Endothelial cell of umbilical vein (primary cell): ENCODE results near the gene ZNF22. TPM values are rescaled to one million over a fixed set of nuclear protein-coding genes. Genes with fewer than 3 reads are reported as not detected.

Experiments
- BruUV-seq: library from RNA; stranded (reverse); fragments of 400-500 nt; replicated peaks from 2 replicates; lab custom pipeline; 2021; lab: Mats Ljungman, UMichigan
- CTCF ChIA-PET: fragments of 300-600, 350-600 bp; sonication (Branson Sonifier 250); formaldehyde crosslinking; loops from one replicate; lab custom pipeline; 2021; ENCODE audit warnings: antibody characterized with exemption, inconsistent platforms; lab: Charles Lee
- POLR2A ChIA-PET: fragments of 300-600, 350-600 bp; sonication (Branson Sonifier 250); formaldehyde crosslinking; loops from one replicate; lab custom pipeline; 2021; ENCODE audit warnings: antibody characterized with exemption, inconsistent platforms; lab: Charles Lee
- DNase-seq: peaks from one replicate; pipeline ENCODE4 v3.0.0-alpha.2; 2011; ENCODE audit warnings: low read depth, low spot score
- FAIRE-seq: peaks from 2 replicates; lab custom pipeline; 2011; peaks lifted over from hg19 to GRCh38; lab: Jason Lieb, UNC
- H2AFZ ChIP-seq: 2 replicates; pipeline ENCODE4 v1.6.0; 2012; ENCODE audit warnings: low read depth, low read length, control low read depth, inconsistent platforms
- H3K27ac ChIP-seq: 2 replicates; pipeline ENCODE4 v1.5.1; 2011; ENCODE audit warnings: low read depth, mild to moderate bottlenecking, control low read depth, low read length, moderate library complexity; ENCODE audit not compliant: insufficient read depth
- H3K27me3 ChIP-seq, 2 experiments: 2 replicates each; pipeline versions ENCODE4 v1.6.0 to v1.6.1; 2011; ENCODE audit warnings: low read length in 2 of 2, mixed read lengths in 1 of 2; ENCODE audit not compliant: control insufficient read depth in 2 of 2, insufficient read depth in 2 of 2
- H3K36me3 ChIP-seq, 2 experiments: 2 replicates in 1 of 2; 3 replicates in 1 of 2; pipeline ENCODE4 v1.5.1; 2011; ENCODE audit warnings: low read length in 2 of 2, mild to moderate bottlenecking in 1 of 2, moderate library complexity in 1 of 2; ENCODE audit not compliant: control insufficient read depth in 2 of 2, insufficient read depth in 2 of 2; ENCODE audit errors: extremely low read depth in 1 of 2
- H3K4me1 ChIP-seq: 3 replicates; pipeline ENCODE4 v1.5.1; 2011; ENCODE audit warnings: mild to moderate bottlenecking, low read length; ENCODE audit not compliant: control insufficient read depth, insufficient read depth; ENCODE audit errors: extremely low read depth
- H3K4me2 ChIP-seq: 2 replicates; pipeline ENCODE4 v1.6.1; 2011; ENCODE audit warnings: low read length, control low read depth, mixed read lengths; ENCODE audit not compliant: insufficient read depth
- H3K4me3 ChIP-seq, 3 experiments: fragments of 200-600 bp in 1 of 3; sonication (generic), shearing (Covaris generic) in 1 of 3; replicated peaks in 1 of 3; 2 replicates each; pipeline ENCODE4 v1.5.1; 2011 to 2016; ENCODE audit warnings: control low read depth in 3 of 3, low read length in 3 of 3, mild to moderate bottlenecking in 2 of 3, inconsistent platforms in 1 of 3, low read depth in 1 of 3, moderate library complexity in 1 of 3; ENCODE audit not compliant: insufficient read depth in 1 of 3
- H3K79me2 ChIP-seq: 2 replicates; pipeline ENCODE4 v1.6.0; 2012; ENCODE audit warnings: low read length, inconsistent platforms; ENCODE audit not compliant: control insufficient read depth, insufficient read depth
- H3K9ac ChIP-seq: replicated peaks from 2 replicates; pipeline ENCODE3; 2011; ENCODE audit warnings: low read length, control low read depth; ENCODE audit not compliant: insufficient read depth; ENCODE audit errors: extremely low read depth
- H3K9me1 ChIP-seq: replicated peaks from 3 replicates; pipeline ENCODE4 v1.6.0; 2011; ENCODE audit warnings: mild to moderate bottlenecking, low read length; ENCODE audit not compliant: control insufficient read depth, insufficient read depth; ENCODE audit errors: extremely low read depth
- H3K9me3 ChIP-seq: replicated peaks from 2 replicates; pipeline ENCODE4 v1.5.1; 2012; ENCODE audit warnings: low read length, inconsistent platforms; ENCODE audit not compliant: control insufficient read depth, insufficient read depth
- H4K20me1 ChIP-seq: replicated peaks from 2 replicates; pipeline ENCODE3; 2011; ENCODE audit warnings: mild to moderate bottlenecking, low read length; ENCODE audit not compliant: control insufficient read depth, insufficient read depth; ENCODE audit errors: extremely low read depth
- EZH2 ChIP-seq: IDR thresholded peaks from 2 replicates; pipeline ENCODE4 v1.6.1; 2012; ENCODE audit warnings: borderline replicate concordance, low read depth, mild to moderate bottlenecking, moderate library complexity, low read length, inconsistent platforms; ENCODE audit not compliant: severe bottlenecking
- FOS ChIP-seq: IDR thresholded peaks from 2 replicates; pipeline ENCODE4 v1.6.1; 2011; ENCODE audit warnings: mild to moderate bottlenecking, low read length, moderate library complexity, borderline replicate concordance; ENCODE audit not compliant: insufficient read depth
- GATA2 ChIP-seq: IDR thresholded peaks from 2 replicates; pipeline ENCODE4 v1.7.0; 2011; ENCODE audit warnings: low read depth, mild to moderate bottlenecking, moderate library complexity, mixed read lengths, low read length; ENCODE audit not compliant: insufficient read length, insufficient read depth
- JUN ChIP-seq: IDR thresholded peaks from 2 replicates; pipeline ENCODE4 v1.6.1; 2011; ENCODE audit warnings: borderline replicate concordance, low read depth; ENCODE audit not compliant: insufficient read length, insufficient read depth
- MYC ChIP-seq: IDR thresholded peaks from one replicate; pipeline ENCODE4 v1.6.1; 2011; ENCODE audit warnings: mild to moderate bottlenecking, low read depth, low read length
- POLR2A ChIP-seq: IDR thresholded peaks from 2 replicates; pipeline ENCODE4 v1.6.1; 2012; ENCODE audit warnings: low read depth, mild to moderate bottlenecking, control low read depth, low read length
- POLR2AphosphoS5 ChIP-seq: IDR thresholded peaks from 2 replicates; pipeline ENCODE4 v1.6.1; 2012; ENCODE audit warnings: low read depth, mild to moderate bottlenecking, control low read depth, low read length, moderate library complexity; ENCODE audit not compliant: insufficient read depth
- dilution Hi-C: fragments of 300-500 bp; cut with MboI; formaldehyde crosslinking; loops from one replicate; pipeline ENCODE4 v1.15.0; 2019; ENCODE audit warnings: low sequenced_read_pairs; ENCODE audit not compliant: extremely low pct_ligation_motif_present
- intact Hi-C: fragments of 100-400 bp; cut with micrococcal nuclease; formaldehyde crosslinking; loops from one replicate; pipeline ENCODE4 v1.10.0; 2022
- polyA plus RNA-seq, 4 experiments: library from polyadenylated mRNA; depleted of rRNA in 3 of 4; stranded (reverse) in 3 of 4; unstranded in 1 of 4; fragments of >200 nt; gene quantifications; 2 replicates each; pipeline versions ENCODE4 v1.2.1 to v1.2.3, GENCODE V29; 2011 to 2012; ENCODE audit warnings: missing spikeins in 1 of 4
- total RNA-seq: library from RNA; stranded (reverse); gene quantifications from 2 replicates; pipeline ENCODE4 v1.2.3, GENCODE V29; 2021
- TF ChIP-seq, protein P1 (sequence below): IDR thresholded peaks from 2 replicates; pipeline ENCODE4 v1.6.1; 2011; ENCODE audit not compliant: insufficient read depth, insufficient read length
- TF ChIP-seq, protein P2 (sequence below), 2 donors: IDR thresholded peaks; 1 replicate in 1 of 2; 2 replicates in 1 of 2; pipeline ENCODE4 v1.5.1; 2011; ENCODE audit warnings: low read length in 2 of 2, mild to moderate bottlenecking in 2 of 2, moderate library complexity in 2 of 2, control low read depth in 1 of 2, inconsistent platforms in 1 of 2, low read depth in 1 of 2; ENCODE audit not compliant: insufficient read depth in 1 of 2; ENCODE audit errors: extremely low read depth in 1 of 2

ZNF22 gene
- total and polyA plus RNA-seq, 2 donors (not counting 3 experiments of a cell fraction or from before 2014, with no cell fraction given), result 21.0 to 48.7 TPM

DNA sequence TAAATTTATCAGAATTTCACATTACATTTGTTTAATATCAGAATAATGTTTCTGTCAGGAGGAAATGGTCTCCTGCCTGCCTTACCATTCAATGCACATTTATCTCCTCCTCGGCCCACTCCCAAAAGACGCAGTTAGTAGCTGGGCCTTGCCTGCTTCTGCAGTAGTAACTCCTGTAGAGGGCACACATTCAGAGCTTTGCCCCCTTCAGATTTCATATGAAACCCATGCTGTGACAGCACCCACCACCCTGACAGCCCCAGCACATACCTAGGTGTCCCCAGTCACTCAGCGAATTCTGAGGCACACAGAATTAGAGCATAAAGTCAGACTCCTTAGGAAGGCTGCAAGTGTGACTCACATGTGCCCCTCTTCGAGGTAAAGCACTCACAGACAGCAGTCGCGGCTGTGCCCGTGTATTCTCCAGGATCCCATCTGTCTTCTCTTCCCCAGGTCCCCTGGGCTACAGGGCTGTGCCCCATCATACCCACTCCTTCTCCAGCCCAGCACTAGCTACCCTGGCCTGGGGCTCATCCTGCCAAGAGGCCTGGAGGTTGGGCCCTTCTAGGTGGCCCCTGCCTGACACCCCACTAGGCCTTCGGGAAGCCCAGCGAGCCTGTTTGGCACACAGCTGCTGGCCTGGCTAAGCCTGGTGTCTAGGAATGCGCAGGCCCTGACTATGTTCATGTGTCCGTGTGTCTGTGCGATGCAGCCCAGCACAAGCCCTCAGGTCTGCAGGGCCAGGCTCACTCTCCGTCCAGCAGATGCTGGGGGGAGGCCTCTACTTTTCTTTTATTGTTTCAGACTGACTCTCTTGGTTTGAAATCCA is 17.4 kb upstream of the ZNF22 start:
- Histone ChIP-seq H4K20me1 (no peaks in the 10 kb centered on the region), H3K9me3 (no peaks in the 10 kb centered on the region), H3K4me2 (no peak overlapping the region), H3K4me1 (peaks cover 52% of the 10 kb centered on the region), H3K9ac (no peak overlapping the region), H3K79me2 (no peaks in the 10 kb centered on the region), H3K4me3 (no peak overlapping the region), H3K9me1 (no peaks in the 10 kb centered on the region), H2AFZ (no peak overlapping the region), H3K27ac (peak overlapping the region; percentile 94), H3K27me3 (no peaks in the 10 kb centered on the region), H3K36me3 (no peaks in the 10 kb centered on the region)
- FAIRE-seq (no peak), DNase-seq (no peak)
- ChIA-PET CTCF (interaction anchor here (1.1 kb wide), 1 partner anchor 16 kb away, joined by 4 read pairs; no protein-coding TSS in a partner anchor), POLR2A (no interaction called here)
- intact Hi-C loops (no loop called here), dilution Hi-C loops (no loop called here)
- BruUV-seq, result no TSS peak
- TF ChIP-seq, protein P1, sequence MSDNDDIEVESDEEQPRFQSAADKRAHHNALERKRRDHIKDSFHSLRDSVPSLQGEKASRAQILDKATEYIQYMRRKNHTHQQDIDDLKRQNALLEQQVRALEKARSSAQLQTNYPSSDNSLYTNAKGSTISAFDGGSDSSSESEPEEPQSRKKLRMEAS, result no peak
- no peak for TF ChIP-seq POLR2AphosphoS5
- TF ChIP-seq JUN, result no peak
- no peak for TF ChIP-seq POLR2A
- TF ChIP-seq GATA2, result no peak
- no peak for TF ChIP-seq FOS
- no peak for TF ChIP-seq MYC
- TF ChIP-seq, protein P2, sequence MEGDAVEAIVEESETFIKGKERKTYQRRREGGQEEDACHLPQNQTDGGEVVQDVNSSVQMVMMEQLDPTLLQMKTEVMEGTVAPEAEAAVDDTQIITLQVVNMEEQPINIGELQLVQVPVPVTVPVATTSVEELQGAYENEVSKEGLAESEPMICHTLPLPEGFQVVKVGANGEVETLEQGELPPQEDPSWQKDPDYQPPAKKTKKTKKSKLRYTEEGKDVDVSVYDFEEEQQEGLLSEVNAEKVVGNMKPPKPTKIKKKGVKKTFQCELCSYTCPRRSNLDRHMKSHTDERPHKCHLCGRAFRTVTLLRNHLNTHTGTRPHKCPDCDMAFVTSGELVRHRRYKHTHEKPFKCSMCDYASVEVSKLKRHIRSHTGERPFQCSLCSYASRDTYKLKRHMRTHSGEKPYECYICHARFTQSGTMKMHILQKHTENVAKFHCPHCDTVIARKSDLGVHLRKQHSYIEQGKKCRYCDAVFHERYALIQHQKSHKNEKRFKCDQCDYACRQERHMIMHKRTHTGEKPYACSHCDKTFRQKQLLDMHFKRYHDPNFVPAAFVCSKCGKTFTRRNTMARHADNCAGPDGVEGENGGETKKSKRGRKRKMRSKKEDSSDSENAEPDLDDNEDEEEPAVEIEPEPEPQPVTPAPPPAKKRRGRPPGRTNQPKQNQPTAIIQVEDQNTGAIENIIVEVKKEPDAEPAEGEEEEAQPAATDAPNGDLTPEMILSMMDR (IDR thresholded peaks at IDR 0.05; ENCODE audit: extremely low read depth in 1 of 2, insufficient read depth in 1 of 2, low read depth in 1 of 2, low read length in 2 of 2), result no peak
- TF ChIP-seq EZH2, result no peak
